ENCODE results near the gene PDE10A.

The PDE10A gene

GRCh38 chr6:165325609-165326008 lies 337.4 kb downstream of the PDE10A start:
- DNase-seq: no peak

- DNase-seq: no peak
These were observed 341.4 kb downstream of the PDE10A start for GRCh38 chr6:165321555-165322145.

- no peak for DNase-seq
These were observed 341.9 kb downstream of the PDE10A start for GRCh38 chr6:165321150-165321549.

- DNase-seq: no peak
These were observed 345.3 kb downstream of the PDE10A start for GRCh38 chr6:165317723-165318122.

- DNase-seq: no peak
These were observed 353.9 kb downstream of the PDE10A start, which contains the start of gene C6orf118 for GRCh38 chr6:165308926-165309731. C6orf118 (minus strand) TSS chr6:165309605; CDS start chr6:165309586, 19 bp downstream.

GRCh38 chr6:165306955-165307354 lies 356.1 kb downstream of the PDE10A start:
- DNase-seq: no peak

- no peak for DNase-seq
These were observed 361.4 kb downstream of the PDE10A start for GRCh38 chr6:165301372-165302246.

GRCh38 chr6:165300422-165300936 lies 362.6 kb downstream of the PDE10A start:
- no peak for DNase-seq

GRCh38 chr6:165298875-165299274 lies 364.2 kb downstream of the PDE10A start:
- DNase-seq: no peak

- no peak for DNase-seq
These were observed 364.6 kb downstream of the PDE10A start for GRCh38 chr6:165298402-165298801.

- DNase-seq: no peak
These were observed 370.4 kb downstream of the PDE10A start for GRCh38 chr6:165292657-165293056.
